Measurements from ENCODE around the gene PRKCQ.

DNA sequence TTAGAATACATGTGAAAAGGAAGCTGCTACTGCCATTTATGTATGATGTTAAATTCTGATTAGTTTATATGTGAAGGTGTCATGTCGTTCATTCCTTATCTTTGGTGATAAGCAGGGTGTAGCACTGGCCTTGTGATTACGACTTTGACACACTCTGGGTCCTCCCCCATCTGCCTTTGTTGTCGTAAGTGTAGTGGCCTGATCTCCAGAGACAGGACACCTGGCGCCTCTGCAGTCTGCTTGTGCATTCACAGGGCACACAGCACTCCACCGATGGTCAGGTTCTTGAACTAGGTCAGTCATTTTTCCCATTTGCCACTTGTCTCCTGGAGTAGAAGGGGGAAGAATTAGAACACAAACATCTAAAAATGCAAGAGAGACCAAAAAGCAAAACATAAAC lies 186.0 kb downstream of the PRKCQ start:
- TF ChIP-seq GABPA (IDR thresholded peaks at IDR 0.05 in 1 of 2, conservative IDR thresholded peaks at IDR 0.05 in 1 of 2) (no peak), RAD21 (IDR thresholded peaks at IDR 0.05) (no peak), EGR1 (IDR thresholded peaks at IDR 0.05; ENCODE audit: low read depth in 2 of 2) (no peak), JUND (IDR thresholded peaks at IDR 0.05) (no peak), SP1 (IDR thresholded peaks at IDR 0.05) (no peak), YY1 (IDR thresholded peaks at IDR 0.05) (no peak)
- TF ChIP-seq, protein P1, sequence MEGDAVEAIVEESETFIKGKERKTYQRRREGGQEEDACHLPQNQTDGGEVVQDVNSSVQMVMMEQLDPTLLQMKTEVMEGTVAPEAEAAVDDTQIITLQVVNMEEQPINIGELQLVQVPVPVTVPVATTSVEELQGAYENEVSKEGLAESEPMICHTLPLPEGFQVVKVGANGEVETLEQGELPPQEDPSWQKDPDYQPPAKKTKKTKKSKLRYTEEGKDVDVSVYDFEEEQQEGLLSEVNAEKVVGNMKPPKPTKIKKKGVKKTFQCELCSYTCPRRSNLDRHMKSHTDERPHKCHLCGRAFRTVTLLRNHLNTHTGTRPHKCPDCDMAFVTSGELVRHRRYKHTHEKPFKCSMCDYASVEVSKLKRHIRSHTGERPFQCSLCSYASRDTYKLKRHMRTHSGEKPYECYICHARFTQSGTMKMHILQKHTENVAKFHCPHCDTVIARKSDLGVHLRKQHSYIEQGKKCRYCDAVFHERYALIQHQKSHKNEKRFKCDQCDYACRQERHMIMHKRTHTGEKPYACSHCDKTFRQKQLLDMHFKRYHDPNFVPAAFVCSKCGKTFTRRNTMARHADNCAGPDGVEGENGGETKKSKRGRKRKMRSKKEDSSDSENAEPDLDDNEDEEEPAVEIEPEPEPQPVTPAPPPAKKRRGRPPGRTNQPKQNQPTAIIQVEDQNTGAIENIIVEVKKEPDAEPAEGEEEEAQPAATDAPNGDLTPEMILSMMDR (IDR thresholded peaks at IDR 0.05; ENCODE audit: low read depth, low read length, missing input control): no peak

Data from liver (tissue), 3 donors.